Esophagus (tissue), 2 donors: ENCODE measurements around the gene GET3. TPM values are rescaled to one million over a fixed set of nuclear protein-coding genes. Genes with fewer than 3 reads are reported as not detected.

Source experiments
- H3K27ac ChIP-seq, 2 donors: one replicate each; pipeline ENCODE4 v1.5.1; 2013; ENCODE audit warnings: low read depth in 2 of 2, mild to moderate bottlenecking in 2 of 2, inconsistent platforms in 1 of 2, low read length in 1 of 2, moderate library complexity in 1 of 2
- H3K27me3 ChIP-seq, 2 donors: one replicate each; pipeline ENCODE4 v1.6.1; 2013; ENCODE audit warnings: low read length in 2 of 2, control low read depth in 1 of 2, mild to moderate bottlenecking in 1 of 2; ENCODE audit not compliant: insufficient read depth in 2 of 2, control insufficient read depth in 1 of 2
- H3K36me3 ChIP-seq, 2 donors: one replicate each; pipeline ENCODE4 v1.6.1; 2013; ENCODE audit warnings: low read length in 1 of 2; ENCODE audit not compliant: control insufficient read depth in 2 of 2, insufficient read depth in 2 of 2
- H3K4me1 ChIP-seq, 2 donors: one replicate each; pipeline ENCODE4 v1.6.1; 2013; ENCODE audit warnings: low read length in 1 of 2; ENCODE audit not compliant: control insufficient read depth in 2 of 2, insufficient read depth in 2 of 2
- H3K4me3 ChIP-seq, 2 donors: one replicate each; pipeline ENCODE4 v1.5.1; 2013; ENCODE audit warnings: low read length in 2 of 2, mild to moderate bottlenecking in 2 of 2, low read depth in 1 of 2, moderate library complexity in 1 of 2
- H3K9me3 ChIP-seq, 2 donors: one replicate each; pipeline ENCODE4 v1.6.1; 2013; ENCODE audit warnings: mild to moderate bottlenecking in 2 of 2, low read depth in 1 of 2, low read length in 1 of 2, moderate library complexity in 1 of 2; ENCODE audit not compliant: control insufficient read depth in 2 of 2, insufficient read depth in 1 of 2
- WGBS, 2 donors: extraction: QIAGEN DNeasy Blood & Tissue Kit; methylation state at CpG; one replicate each; pipeline ENCODE4 v1.1.7; 2013; 5-methylcytosine and 5-hydroxymethylcytosine counted together
- polyA plus RNA-seq, 2 donors: library from polyadenylated mRNA; stranded (reverse); fragments of 200-250 nt; gene quantifications; one replicate each; pipeline ENCODE4 v1.2.3, GENCODE V29; 2013
- donor health status: healthy with polysubstance abuse.
- donor health status: Bipolar disorder and iron deficiency.

The GET3 gene
- polyA plus RNA-seq, 2 donors: 46.2 to 74.1 TPM

GRCh38 chr19:12745166-12745897 is 8.0 kb downstream of the GET3 start:
- WGBS, 2 donors: 81 to 83% methylated on average over 19 to 22 of the region's 22 CpGs
- Histone ChIP-seq H3K36me3 (peaks cover 3 to 27% of the 10 kb centered on the region in 2 donors), H3K27me3 (no peaks in the 10 kb centered on the region), H3K9me3 (peaks cover 0 to 3% of the 10 kb centered on the region in 2 donors), H3K4me3 (no peak overlapping the region), H3K27ac (no peak overlapping the region), H3K4me1 (peaks cover 0 to 10% of the 10 kb centered on the region in 2 donors)

GRCh38 chr19:12748489-12748888 is 11.2 kb downstream of the GET3 start:
- WGBS, 2 donors: 53 to 63% methylated on average over 6 of the region's 6 CpGs
- H3K4me3 ChIP-seq: no peak overlapping the region
- peaks cover 0 to 3% of the 10 kb centered on the region in 2 donors for H3K9me3 ChIP-seq
- no peaks in the 10 kb centered on the region for H3K27me3 ChIP-seq
- peaks cover 3 to 24% of the 10 kb centered on the region in 2 donors for H3K36me3 ChIP-seq
- H3K4me1 ChIP-seq: peaks cover 0 to 15% of the 10 kb centered on the region in 2 donors
- H3K27ac ChIP-seq: no peak overlapping the region

GRCh38 chr19:12749938-12750521 is 12.7 kb downstream of the GET3 start:
- Histone ChIP-seq H3K9me3 (peaks cover 0 to 3% of the 10 kb centered on the region in 2 donors), H3K27me3 (no peaks in the 10 kb centered on the region), H3K4me1 (peaks cover 0 to 17% of the 10 kb centered on the region in 2 donors), H3K27ac (no peak overlapping the region), H3K4me3 (no peak overlapping the region), H3K36me3 (peaks cover 3 to 24% of the 10 kb centered on the region in 2 donors)
- WGBS, 2 donors: 18 to 27% methylated on average over 23 to 24 of the region's 24 CpGs

GRCh38 chr19:12750851-12751250 is 13.6 kb downstream of the GET3 start:
- H3K4me3 ChIP-seq: no peak overlapping the region
- 48 to 65% methylated on average over 9 of the region's 9 CpGs for WGBS, 2 donors
- H3K9me3 ChIP-seq: peaks cover 0 to 3% of the 10 kb centered on the region in 2 donors
- H3K27ac ChIP-seq: peak overlapping the region in 1 of 2 donors; percentile 7
- no peaks in the 10 kb centered on the region for H3K27me3 ChIP-seq
- peaks cover 0 to 14% of the 10 kb centered on the region in 2 donors for H3K4me1 ChIP-seq
- H3K36me3 ChIP-seq: peaks cover 3 to 16% of the 10 kb centered on the region in 2 donors

GRCh38 chr19:12751635-12752034 is 14.3 kb downstream of the GET3 start, which contains the start of gene BEST2:
Gene BEST2, plus strand, starts transcription at chr19:12751791. Its CDS starts 802 bp downstream, at chr19:12752593.
- Histone ChIP-seq H3K4me1 (peaks cover 0 to 14% of the 10 kb centered on the region in 2 donors), H3K4me3 (no peak within 1 kb of the TSS), H3K27me3 (no peaks in the 10 kb centered on the region), H3K9me3 (peaks cover 0 to 3% of the 10 kb centered on the region in 2 donors), H3K27ac (peak within 1 kb of the TSS in 1 of 2 donors; percentile 7), H3K36me3 (peaks cover 0 to 11% of the 10 kb centered on the region in 2 donors)
- WGBS, 2 donors: 31 to 39% methylated on average over 14 of the region's 14 CpGs

GRCh38 chr19:12752056-12752781 is 14.9 kb downstream of the GET3 start:
- H3K4me3 ChIP-seq: no peak overlapping the region
- peaks cover 0 to 7% of the 10 kb centered on the region in 2 donors for H3K36me3 ChIP-seq
- H3K4me1 ChIP-seq: peaks cover 0 to 14% of the 10 kb centered on the region in 2 donors
- WGBS, 2 donors: 68 to 71% methylated on average over 23 of the region's 23 CpGs
- H3K27ac ChIP-seq: no peak overlapping the region
- H3K9me3 ChIP-seq: peaks cover 0 to under 1% of the 10 kb centered on the region in 2 donors
- H3K27me3 ChIP-seq: no peaks in the 10 kb centered on the region

GRCh38 chr19:12754465-12755196 is 17.3 kb downstream of the GET3 start:
- WGBS, 2 donors: 70 to 75% methylated on average over 49 to 50 of the region's 50 CpGs
- Histone ChIP-seq H3K4me3 (no peak overlapping the region), H3K27me3 (no peaks in the 10 kb centered on the region), H3K36me3 (no peaks in the 10 kb centered on the region), H3K9me3 (no peaks in the 10 kb centered on the region), H3K27ac (no peak overlapping the region), H3K4me1 (peaks cover 0 to 12% of the 10 kb centered on the region in 2 donors)

GRCh38 chr19:12756150-12756883 is 19.0 kb downstream of the GET3 start:
- Histone ChIP-seq H3K27ac (no peak overlapping the region), H3K36me3 (no peaks in the 10 kb centered on the region), H3K27me3 (no peaks in the 10 kb centered on the region), H3K4me1 (peaks cover 0 to 2% of the 10 kb centered on the region in 2 donors), H3K4me3 (no peak overlapping the region), H3K9me3 (no peaks in the 10 kb centered on the region)
- WGBS, 2 donors: 86 to 88% methylated on average over 19 of the region's 19 CpGs
